Keratinocyte (primary cell): ENCODE data around the gene CACNA1C.

Experiments used
- CTCF ChIP-seq, 3 experiments: IDR thresholded peaks in 1 of 3; conservative IDR thresholded peaks in 1 of 3; optimal IDR thresholded peaks in 1 of 3; 2 replicates in 2 of 3; 3 replicates in 1 of 3; pipeline versions ENCODE3 to v1.5.1; 2011; ENCODE audit warnings: low read length in 3 of 3, mild to moderate bottlenecking in 3 of 3, moderate library complexity in 2 of 3, control low read depth in 1 of 3, inconsistent platforms in 1 of 3; ENCODE audit not compliant: insufficient read depth in 2 of 3; ENCODE audit errors: extremely low read depth in 1 of 3
- EZH2 ChIP-seq: IDR thresholded peaks from one replicate; pipeline ENCODE4 v1.6.1; 2012; ENCODE audit warnings: inconsistent platforms, mild to moderate bottlenecking, low read length, moderate library complexity

DNA sequence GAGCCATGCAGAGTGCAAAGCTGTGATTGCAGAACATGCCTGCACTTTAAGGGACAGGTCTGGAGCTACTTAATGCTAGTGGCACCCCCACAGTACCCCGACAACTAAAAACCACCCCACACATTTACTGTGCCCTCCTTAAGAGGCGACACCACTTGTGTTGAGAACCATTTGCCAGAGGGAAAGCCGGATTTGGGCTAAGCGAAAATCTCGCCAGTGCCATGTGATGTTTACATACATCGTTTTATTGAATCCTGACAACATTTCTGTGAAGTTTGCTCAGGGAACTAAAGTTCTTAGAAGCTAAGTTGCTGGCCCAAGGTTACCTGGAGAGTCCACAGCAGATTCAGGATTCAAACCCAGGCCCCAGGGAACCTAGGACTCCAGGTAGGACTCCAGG lies 623.0 kb downstream of the CACNA1C start:
- TF ChIP-seq CTCF (optimal IDR thresholded peaks at IDR 0.05 in 1 of 3, IDR thresholded peaks at IDR 0.05 in 1 of 3, conservative IDR thresholded peaks at IDR 0.05 in 1 of 3; ENCODE audit: extremely low read depth in 1 of 3, insufficient read depth in 2 of 3, low read length in 3 of 3) (no peak), EZH2 (no peak)
